CD14-positive monocyte (primary cell): ENCODE results near the gene TMEM273. TPM values are rescaled to one million over a fixed set of nuclear protein-coding genes. Genes with fewer than 3 reads are reported as not detected.

Source experiments
- DNase-seq, 3 donors: peaks; one replicate each; pipeline ENCODE4 v3.0.0-alpha.2; 2011 to 2022
- H2AFZ ChIP-seq: 2 replicates; pipeline ENCODE4 v1.6.0; 2012; ENCODE audit warnings: mild to moderate bottlenecking, low read depth, low read length, inconsistent platforms; ENCODE audit not compliant: insufficient read depth, poor library complexity, severe bottlenecking
- H3K27ac ChIP-seq, 2 donors: 1 replicate in 1 of 2; 2 replicates in 1 of 2; pipeline ENCODE4 v1.5.1; 2012 to 2013; ENCODE audit warnings: low read length in 2 of 2, control low read depth in 1 of 2, inconsistent platforms in 1 of 2, low read depth in 1 of 2, mild to moderate bottlenecking in 1 of 2
- H3K27me3 ChIP-seq, 2 donors: one replicate each; pipeline versions ENCODE4 v1.6.0 to v1.6.1; 2011 to 2013; ENCODE audit warnings: low read length in 2 of 2; ENCODE audit not compliant: control insufficient read depth in 2 of 2, insufficient read depth in 2 of 2
- H3K36me3 ChIP-seq, 2 donors: replicated peaks in 1 of 2; 1 replicate in 1 of 2; 2 replicates in 1 of 2; pipeline versions ENCODE4 v1.5.1 to v1.6.1; 2012 to 2013; ENCODE audit warnings: low read length in 2 of 2, control low read depth in 1 of 2, inconsistent platforms in 1 of 2, mild to moderate bottlenecking in 1 of 2; ENCODE audit not compliant: insufficient read depth in 2 of 2, control insufficient read depth in 1 of 2
- H3K4me1 ChIP-seq, 2 donors: 1 replicate in 1 of 2; 2 replicates in 1 of 2; pipeline versions ENCODE4 v1.5.1 to v1.6.1; 2012 to 2013; ENCODE audit warnings: low read length in 2 of 2, control low read depth in 1 of 2, inconsistent platforms in 1 of 2, mild to moderate bottlenecking in 1 of 2, moderate library complexity in 1 of 2; ENCODE audit not compliant: insufficient read depth in 2 of 2, control insufficient read depth in 1 of 2
- H3K4me2 ChIP-seq: replicated peaks from 2 replicates; pipeline ENCODE3; 2012; ENCODE audit warnings: low read length, moderate library complexity, mild to moderate bottlenecking; ENCODE audit not compliant: poor library complexity, severe bottlenecking; ENCODE audit errors: extremely low read depth
- H3K4me3 ChIP-seq, 3 experiments: fragments of 200-600 bp in 1 of 3; sonication (generic) in 1 of 3; replicated peaks in 1 of 3; 1 replicate in 2 of 3; 2 replicates in 1 of 3; pipeline ENCODE4 v1.5.1; 2011 to 2013; ENCODE audit warnings: low read length in 3 of 3, mild to moderate bottlenecking in 3 of 3, control low read depth in 2 of 3, low read depth in 2 of 3, inconsistent platforms in 1 of 3, moderate library complexity in 1 of 3
- H3K79me2 ChIP-seq: 2 replicates; pipeline ENCODE4 v1.6.0; 2012; ENCODE audit warnings: mild to moderate bottlenecking, control low read depth, inconsistent platforms, low read length, moderate library complexity; ENCODE audit not compliant: insufficient read depth
- H3K9ac ChIP-seq: 2 replicates; pipeline ENCODE4 v1.6.0; 2017; ENCODE audit warnings: low read length, mild to moderate bottlenecking; ENCODE audit not compliant: insufficient read depth, poor library complexity, severe bottlenecking
- H3K9me3 ChIP-seq, 2 donors: replicated peaks in 1 of 2; 1 replicate in 1 of 2; 2 replicates in 1 of 2; pipeline versions ENCODE4 v1.5.1 to v1.6.1; 2012 to 2013; ENCODE audit warnings: low read length in 2 of 2, control low read depth in 1 of 2; ENCODE audit not compliant: control insufficient read depth in 1 of 2, insufficient read depth in 1 of 2
- H4K20me1 ChIP-seq: 2 replicates; pipeline ENCODE4 v1.6.0; 2012; ENCODE audit warnings: mild to moderate bottlenecking, low read length, control low read depth, moderate library complexity; ENCODE audit not compliant: insufficient read depth
- H3K27ac Mint-ChIP-seq, 7 donors: one replicate each; pipeline ENCODE4 v1.8.0; 2020; ENCODE audit warnings: mild to moderate bottlenecking in 7 of 7, mixed read lengths in 7 of 7, moderate library complexity in 6 of 7, inconsistent platforms in 2 of 7
- H3K27me3 Mint-ChIP-seq, 3 donors: one replicate each; pipeline ENCODE4 v1.8.0; 2021 to 2022; ENCODE audit warnings: low read depth in 3 of 3, mild to moderate bottlenecking in 3 of 3, mixed read lengths in 3 of 3, moderate library complexity in 3 of 3, inconsistent platforms in 1 of 3
- H3K36me3 Mint-ChIP-seq, 2 donors: one replicate each; pipeline ENCODE4 v1.8.0; 2020; ENCODE audit warnings: mixed read lengths in 2 of 2, inconsistent platforms in 1 of 2, mild to moderate bottlenecking in 1 of 2
- H3K4me1 Mint-ChIP-seq: one replicate; pipeline ENCODE4 v1.8.0; 2020; ENCODE audit warnings: mild to moderate bottlenecking, mixed read lengths
- H3K4me3 Mint-ChIP-seq, 2 donors: one replicate each; pipeline ENCODE4 v1.8.0; 2020; ENCODE audit warnings: mild to moderate bottlenecking in 2 of 2, mixed read lengths in 2 of 2, moderate library complexity in 1 of 2
- H3K9me3 Mint-ChIP-seq, 7 donors: one replicate each; pipeline ENCODE4 v1.8.0; 2020 to 2022; ENCODE audit warnings: mixed read lengths in 7 of 7, mild to moderate bottlenecking in 6 of 7, moderate library complexity in 6 of 7, inconsistent platforms in 2 of 7
- WGBS: methylation state at CpG from one replicate; pipeline ENCODE4 v1.1.5; 2013; ENCODE audit warnings: missing lambda C conversion rate; ENCODE audit not compliant: insufficient coverage; 5-methylcytosine and 5-hydroxymethylcytosine counted together
- intact Hi-C, 2 donors: fragments of 100-400 bp; cut with micrococcal nuclease; formaldehyde crosslinking; loops; one replicate each; pipeline versions ENCODE4 v1.15.0 to v1.15.1; 2023
- polyA plus RNA-seq, 3 donors: library from polyadenylated mRNA; depleted of rRNA in 1 of 3; unstranded in 2 of 3; stranded (reverse) in 1 of 3; fragments of 300-500 nt in 2 of 3; fragments of >200 nt in 1 of 3; fragmentation: Illumina TruSeq in 2 of 3; gene quantifications; 1 replicate in 2 of 3; 2 replicates in 1 of 3; pipeline ENCODE4 v1.2.3, GENCODE V29; 2012 to 2021
- TF ChIP-seq, protein P1 (sequence below): fragments of 200-600 bp; IDR thresholded peaks from one replicate; pipeline ENCODE4 v1.8.0; 2022; ENCODE audit warnings: antibody characterized with exemption, mild to moderate bottlenecking

Gene TMEM273
- polyA plus RNA-seq, 3 donors = 6.7 to 7.9 (median 6.9) TPM

- no peak for DNase-seq
- Mint-ChIP-seq H3K27me3 (no peaks in the 10 kb centered on the region), H3K4me3 (no peak overlapping the region), H3K36me3 (no peaks in the 10 kb centered on the region), H3K9me3 (peaks cover 0 to 3% (median 0%) of the 10 kb centered on the region in 7 donors), H3K4me1 (peaks cover 15% of the 10 kb centered on the region), H3K27ac (no peak overlapping the region)
- no peak overlapping the region for H3K27ac ChIP-seq
- H3K79me2 ChIP-seq = no peaks in the 10 kb centered on the region
- intact Hi-C loops = no loop called here
- no peak overlapping the region for H3K4me3 ChIP-seq
- TF ChIP-seq, protein P1, sequence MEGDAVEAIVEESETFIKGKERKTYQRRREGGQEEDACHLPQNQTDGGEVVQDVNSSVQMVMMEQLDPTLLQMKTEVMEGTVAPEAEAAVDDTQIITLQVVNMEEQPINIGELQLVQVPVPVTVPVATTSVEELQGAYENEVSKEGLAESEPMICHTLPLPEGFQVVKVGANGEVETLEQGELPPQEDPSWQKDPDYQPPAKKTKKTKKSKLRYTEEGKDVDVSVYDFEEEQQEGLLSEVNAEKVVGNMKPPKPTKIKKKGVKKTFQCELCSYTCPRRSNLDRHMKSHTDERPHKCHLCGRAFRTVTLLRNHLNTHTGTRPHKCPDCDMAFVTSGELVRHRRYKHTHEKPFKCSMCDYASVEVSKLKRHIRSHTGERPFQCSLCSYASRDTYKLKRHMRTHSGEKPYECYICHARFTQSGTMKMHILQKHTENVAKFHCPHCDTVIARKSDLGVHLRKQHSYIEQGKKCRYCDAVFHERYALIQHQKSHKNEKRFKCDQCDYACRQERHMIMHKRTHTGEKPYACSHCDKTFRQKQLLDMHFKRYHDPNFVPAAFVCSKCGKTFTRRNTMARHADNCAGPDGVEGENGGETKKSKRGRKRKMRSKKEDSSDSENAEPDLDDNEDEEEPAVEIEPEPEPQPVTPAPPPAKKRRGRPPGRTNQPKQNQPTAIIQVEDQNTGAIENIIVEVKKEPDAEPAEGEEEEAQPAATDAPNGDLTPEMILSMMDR = no peak
- H3K9ac ChIP-seq = no peak overlapping the region
- no peaks in the 10 kb centered on the region for H3K9me3 ChIP-seq
- no peaks in the 10 kb centered on the region for H4K20me1 ChIP-seq
- no peaks in the 10 kb centered on the region for H3K36me3 ChIP-seq
- no peak overlapping the region for H2AFZ ChIP-seq
- no peak overlapping the region for H3K4me2 ChIP-seq
- no peaks in the 10 kb centered on the region for H3K27me3 ChIP-seq
- H3K4me1 ChIP-seq = peaks cover 11 to 12% of the 10 kb centered on the region in 2 donors
These were observed 47.2 kb upstream of the TMEM273 start for GRCh38 chr10:49235392-49235791.

- Histone ChIP-seq H3K4me3 (no peak overlapping the region), H3K9ac (no peak overlapping the region), H3K79me2 (no peaks in the 10 kb centered on the region), H3K4me1 (no peaks in the 10 kb centered on the region), H3K9me3 (no peaks in the 10 kb centered on the region), H4K20me1 (no peaks in the 10 kb centered on the region), H3K36me3 (no peaks in the 10 kb centered on the region), H3K4me2 (no peak overlapping the region), H2AFZ (no peak overlapping the region), H3K27me3 (no peaks in the 10 kb centered on the region), H3K27ac (no peak overlapping the region)
- H3K27me3 Mint-ChIP-seq = peaks cover 0 to 4% (median 1%) of the 10 kb centered on the region in 3 donors
- intact Hi-C loops = no loop called here
- H3K4me1 Mint-ChIP-seq = no peaks in the 10 kb centered on the region
- TF ChIP-seq, protein P1 = no peak
- H3K27ac Mint-ChIP-seq = no peak overlapping the region
- DNase-seq = no peak
- no peaks in the 10 kb centered on the region for H3K36me3 Mint-ChIP-seq
- H3K4me3 Mint-ChIP-seq = no peak overlapping the region
- H3K9me3 Mint-ChIP-seq = no peaks in the 10 kb centered on the region
- 36% methylated on average over 1 of the region's 5 CpGs for WGBS
These were observed 43.1 kb upstream of the TMEM273 start for GRCh38 chr10:49231086-49231820.
